HEK293 (cell line): ENCODE measurements around the gene TSEN54.
A peak's percentile ranks its signal among the peaks of the same experiment; 100 is the strongest.

Source experiments
- CTCF ChIA-PET: fragments of 350-600 bp; formaldehyde crosslinking; extraction: SDS; loops from one replicate; lab custom pipeline; 2021; ENCODE audit warnings: antibody characterized with exemption; lab: Yijun Ruan, JAX
- POLR2A ChIA-PET: fragments of 300-600 bp; formaldehyde crosslinking; extraction: SDS; loops from one replicate; lab custom pipeline; 2020; ENCODE audit warnings: antibody characterized with exemption, inconsistent platforms; lab: Yijun Ruan, JAX
- H3K27ac ChIP-seq: fragments of 200-500 bp; sonication (Bioruptor generic); 2 replicates; pipeline ENCODE4 v1.5.1; 2014; ENCODE audit warnings: low read depth, low read length, control low read depth, inconsistent platforms; ENCODE audit errors: extremely low read depth
- H3K36me3 ChIP-seq, 2 experiments: fragments of 200-500 bp in 1 of 2; sonication (Bioruptor generic) in 1 of 2; 1 replicate in 1 of 2; 2 replicates in 1 of 2; pipeline ENCODE4 v1.5.1; 2014 to 2017; ENCODE audit warnings: inconsistent platforms in 2 of 2, low read length in 2 of 2; ENCODE audit not compliant: control insufficient read depth in 2 of 2, insufficient read depth in 1 of 2
- H3K4me1 ChIP-seq: fragments of 200-500 bp; sonication (Bioruptor generic); 2 replicates; pipeline ENCODE4 v1.5.1; 2014; ENCODE audit warnings: mild to moderate bottlenecking, low read length, inconsistent platforms; ENCODE audit not compliant: control insufficient read depth, insufficient read depth
- H3K4me3 ChIP-seq: 2 replicates; pipeline ENCODE4 v1.5.1; 2011; ENCODE audit warnings: low read depth, mild to moderate bottlenecking, control low read depth, low read length, moderate library complexity
- H3K9me3 ChIP-seq: fragments of 200-500 bp; sonication (Bioruptor generic); 2 replicates; pipeline ENCODE4 v1.5.1; 2014; ENCODE audit warnings: low read depth, low read length, inconsistent platforms; ENCODE audit not compliant: control insufficient read depth, insufficient read depth
- BCL6B ChIP-seq: fragments of 450-650 bp; formaldehyde crosslinking; IDR thresholded peaks from 2 replicates; pipeline ENCODE4 v1.5.1; 2017; ENCODE audit warnings: missing biosample characterization, missing genetic modification characterization
- FEZF1 ChIP-seq: fragments of 450-650 bp; formaldehyde crosslinking; IDR thresholded peaks from 2 replicates; pipeline ENCODE4 v1.5.1; 2016; ENCODE audit warnings: missing biosample characterization, missing genetic modification characterization
- GLIS1 ChIP-seq: fragments of 450-650 bp; formaldehyde crosslinking; IDR thresholded peaks from 2 replicates; pipeline ENCODE4 v1.5.1; 2016; ENCODE audit warnings: missing biosample characterization, missing genetic modification characterization
- HOXD13 ChIP-seq: sonication (generic); formaldehyde crosslinking; IDR thresholded peaks from 2 replicates; pipeline ENCODE4 v1.8.0; 2022; ENCODE audit warnings: missing genetic modification reagents, borderline replicate concordance
- KLF7 ChIP-seq: fragments of 450-650 bp; formaldehyde crosslinking; IDR thresholded peaks from 2 replicates; pipeline ENCODE4 v1.5.1; 2016; ENCODE audit warnings: missing biosample characterization, missing genetic modification characterization, borderline replicate concordance
- SCRT1 ChIP-seq: fragments of 450-650 bp; formaldehyde crosslinking; IDR thresholded peaks from 2 replicates; pipeline ENCODE4 v1.5.1; 2016; ENCODE audit warnings: missing biosample characterization, missing genetic modification characterization, borderline replicate concordance
- SP2 ChIP-seq: fragments of 450-650 bp; formaldehyde crosslinking; IDR thresholded peaks from 2 replicates; pipeline ENCODE4 v1.5.1; 2016; ENCODE audit warnings: missing biosample characterization, missing genetic modification characterization
- TSHZ1 ChIP-seq: fragments of 450-650 bp; formaldehyde crosslinking; IDR thresholded peaks from 2 replicates; pipeline ENCODE4 v1.5.1; 2016; ENCODE audit warnings: missing biosample characterization, missing genetic modification characterization, borderline replicate concordance
- ZBTB48 ChIP-seq: fragments of 450-650 bp; formaldehyde crosslinking; IDR thresholded peaks from 2 replicates; pipeline ENCODE4 v1.5.1; 2016; ENCODE audit warnings: missing biosample characterization, missing genetic modification characterization
- ZFP3 ChIP-seq: fragments of 450-650 bp; formaldehyde crosslinking; IDR thresholded peaks from 2 replicates; pipeline ENCODE4 v1.5.1; 2016; ENCODE audit warnings: low read depth, missing biosample characterization, missing genetic modification characterization
- ZNF248 ChIP-seq: fragments of 450-650 bp; formaldehyde crosslinking; IDR thresholded peaks from 2 replicates; pipeline ENCODE4 v1.5.1; 2017; ENCODE audit warnings: missing biosample characterization, missing genetic modification characterization
- ZNF341 ChIP-seq: fragments of 450-650 bp; formaldehyde crosslinking; IDR thresholded peaks from 2 replicates; pipeline ENCODE4; 2016; ENCODE audit warnings: low read depth, missing biosample characterization, missing genetic modification characterization
- ZNF362 ChIP-seq: fragments of 450-650 bp; formaldehyde crosslinking; IDR thresholded peaks from 2 replicates; pipeline ENCODE4 v1.5.1; 2016; ENCODE audit warnings: missing biosample characterization, missing genetic modification characterization
- ZNF416 ChIP-seq: fragments of 450-650 bp; formaldehyde crosslinking; IDR thresholded peaks from 2 replicates; pipeline ENCODE4 v1.5.1; 2016; ENCODE audit warnings: missing biosample characterization, missing genetic modification characterization
- ZNF48 ChIP-seq: fragments of 450-650 bp; formaldehyde crosslinking; IDR thresholded peaks from 2 replicates; pipeline ENCODE4 v1.5.1; 2016; ENCODE audit warnings: missing biosample characterization, missing genetic modification characterization
- ZNF660 ChIP-seq: fragments of 450-650 bp; IDR thresholded peaks from 2 replicates; pipeline ENCODE4 v1.5.1; 2018; ENCODE audit warnings: missing biosample characterization, mild to moderate bottlenecking, missing genetic modification characterization
- ZNF677 ChIP-seq: fragments of 450-650 bp; IDR thresholded peaks from 2 replicates; pipeline ENCODE4 v1.5.0; 2018; ENCODE audit warnings: missing biosample characterization, mild to moderate bottlenecking, missing genetic modification characterization, moderate library complexity
- ZNF692 ChIP-seq: fragments of 450-650 bp; formaldehyde crosslinking; IDR thresholded peaks from 2 replicates; pipeline ENCODE4 v1.5.1; 2016; ENCODE audit warnings: missing biosample characterization, missing genetic modification characterization
- ZNF785 ChIP-seq: fragments of 450-650 bp; formaldehyde crosslinking; IDR thresholded peaks from 2 replicates; pipeline ENCODE4 v1.5.1; 2016; ENCODE audit warnings: missing biosample characterization, missing genetic modification characterization
- ZNF792 ChIP-seq: fragments of 450-650 bp; formaldehyde crosslinking; IDR thresholded peaks from 2 replicates; pipeline ENCODE4 v1.5.1; 2016; ENCODE audit warnings: missing biosample characterization, missing genetic modification characterization
- ZNF830 ChIP-seq: fragments of 450-650 bp; IDR thresholded peaks from 2 replicates; pipeline ENCODE4 v1.5.0; 2018; ENCODE audit warnings: missing biosample characterization, missing genetic modification characterization, low read depth, mild to moderate bottlenecking, moderate library complexity
- ZSCAN5A ChIP-seq: fragments of 450-650 bp; formaldehyde crosslinking; IDR thresholded peaks from 2 replicates; pipeline ENCODE4 v1.5.1; 2016; ENCODE audit warnings: missing biosample characterization, missing genetic modification characterization

Gene TSEN54

GRCh38 chr17:75555679-75556153 is 39.4 kb downstream of the TSEN54 start:
- 0 out of 2 replicates have a peak, but pooled peaks cover 5% of the 10 kb centered on the region for H3K4me1 ChIP-seq
- no peak for TF ChIP-seq BCL6B (tag by site-specific recombination)
- TF ChIP-seq ZSCAN5A (tag by site-specific recombination): 0 out of 2 replicates have a peak, but pooled peaks have one; percentile 26
- POLR2A ChIA-PET: interaction anchor here (0.5 to 0.7 kb wide), 2 partner anchors 38 to 162 kb away, joined by 3 to 6 read pairs; no protein-coding TSS in a partner anchor
- no peak overlapping the region for H3K27ac ChIP-seq
- CTCF ChIA-PET: interaction anchor here (0.6 to 1.3 kb wide), 3 partner anchors 13 to 115 kb away, joined by 4 to 6 read pairs (median 4); no protein-coding TSS in a partner anchor
- H3K4me3 ChIP-seq: no peak overlapping the region
- H3K9me3 ChIP-seq: no peaks in the 10 kb centered on the region
- H3K36me3 ChIP-seq: no peaks in the 10 kb centered on the region

GRCh38 chr17:75557075-75557851 is 40.9 kb downstream of the TSEN54 start:
- no peaks in the 10 kb centered on the region for H3K36me3 ChIP-seq
- no peak overlapping the region for H3K4me3 ChIP-seq
- CTCF ChIA-PET: no interaction called here
- 0 out of 2 replicates have a peak, but pooled peaks cover 5% of the 10 kb centered on the region for H3K4me1 ChIP-seq
- POLR2A ChIA-PET: no interaction called here
- peak overlapping the region; percentile 36; the same call in 1 of the 2 replicates for H3K27ac ChIP-seq
- no peaks in the 10 kb centered on the region for H3K9me3 ChIP-seq
- no peak for TF ChIP-seq ZNF416 (tag by site-specific recombination)
- peak; percentile 59 for TF ChIP-seq FEZF1
- TF ChIP-seq ZNF792 (tag by site-specific recombination): no peak
- TF ChIP-seq ZNF785 (tag by site-specific recombination): no peak
- TF ChIP-seq ZNF660 (tag by site-specific recombination): no peak
- no peak for TF ChIP-seq ZNF248
- TF ChIP-seq ZNF830: no peak
- TF ChIP-seq ZNF677 (tag by site-specific recombination): no peak
- TF ChIP-seq ZNF692 (tag by site-specific recombination): no peak
- TF ChIP-seq SCRT1: no peak
- TF ChIP-seq KLF7: no peak
- no peak for TF ChIP-seq ZNF48 (tag by site-specific recombination)
- TF ChIP-seq ZFP3: no peak
- no peak for TF ChIP-seq ZNF341 (tag by site-specific recombination)
- TF ChIP-seq SP2: no peak
- TF ChIP-seq ZNF362: 0 out of 2 replicates have a peak, but pooled peaks have one; percentile 16
- peak; percentile 6 for TF ChIP-seq GLIS1 (tag by site-specific recombination)
- TF ChIP-seq HOXD13 (CRISPR knock-in tag): no peak
- TF ChIP-seq ZBTB48 (tag by site-specific recombination): 0 out of 2 replicates have a peak, but pooled peaks have one; percentile 24
- TF ChIP-seq TSHZ1: no peak
